Parathyroid adenoma (tissue), 2 donors: ENCODE measurements around the gene ANKRD26.

Experiments used
- H2AFZ ChIP-seq: fragments of 300-600 bp; sonication (generic); one replicate; pipeline ENCODE4 v1.7.0; 2017; ENCODE audit warnings: antibody characterized with exemption, mild to moderate bottlenecking
- H3K27ac ChIP-seq: fragments of 300-600 bp; sonication (generic); one replicate; pipeline ENCODE4 v1.7.0; 2017
- H3K27me3 ChIP-seq: fragments of 300-600 bp; sonication (generic); one replicate; pipeline ENCODE4 v1.7.0; 2017; ENCODE audit warnings: low read length; ENCODE audit not compliant: control insufficient read depth, insufficient read depth
- H3K36me3 ChIP-seq: fragments of 300-600 bp; sonication (generic); one replicate; pipeline ENCODE4 v1.7.0; 2017; ENCODE audit warnings: low read length; ENCODE audit not compliant: control insufficient read depth, insufficient read depth
- H3K4me1 ChIP-seq: fragments of 300-600 bp; sonication (generic); one replicate; pipeline ENCODE4 v1.7.0; 2017; ENCODE audit warnings: control low read depth
- H3K4me2 ChIP-seq: fragments of 300-600 bp; sonication (generic); one replicate; pipeline ENCODE4 v1.7.0; 2017; ENCODE audit warnings: low read length
- H3K4me3 ChIP-seq: fragments of 300-600 bp; sonication (generic); one replicate; pipeline ENCODE4 v1.7.0; 2017; ENCODE audit warnings: low read depth, low read length
- H3K79me2 ChIP-seq: fragments of 300-600 bp; sonication (generic); one replicate; pipeline ENCODE4 v1.7.0; 2017; ENCODE audit warnings: control low read depth
- H3K9ac ChIP-seq: fragments of 300-600 bp; sonication (generic); one replicate; pipeline ENCODE4 v1.7.0; 2017; ENCODE audit warnings: mild to moderate bottlenecking
- H3K9me3 ChIP-seq: fragments of 300-600 bp; sonication (generic); one replicate; pipeline ENCODE4 v1.7.0; 2017; ENCODE audit warnings: low read length; ENCODE audit not compliant: control insufficient read depth
- TF ChIP-seq, protein P1 (sequence below): fragments of 300-600 bp; sonication (generic); IDR thresholded peaks from one replicate; pipeline ENCODE4 v1.7.0; 2017; ENCODE audit warnings: antibody characterized with exemption, mild to moderate bottlenecking
- donor health status: primary hyperparathyroidism.

Gene ANKRD26

DNA sequence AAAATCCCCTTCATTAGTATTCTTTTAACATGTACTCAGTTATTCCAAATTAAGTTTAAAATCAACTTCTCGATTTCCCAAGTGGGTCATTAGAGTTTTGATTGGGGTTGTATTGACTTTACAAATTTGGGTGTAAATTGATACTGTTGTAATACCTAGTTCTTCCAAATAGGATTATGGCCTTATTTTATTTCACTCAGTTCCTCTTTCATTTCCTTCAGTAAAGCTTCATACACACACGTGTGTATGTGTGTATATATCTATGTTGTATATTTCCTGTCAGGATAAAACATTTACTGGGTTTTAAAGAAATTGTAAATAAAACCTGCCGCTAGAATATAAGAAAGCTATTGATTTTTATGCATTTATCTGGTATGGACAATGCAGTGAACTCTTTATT is 38.0 kb upstream of the ANKRD26 start:
- H3K9me3 ChIP-seq = no peaks in the 10 kb centered on the region
- H2AFZ ChIP-seq = no peak overlapping the region
- H3K4me3 ChIP-seq = no peak overlapping the region
- no peaks in the 10 kb centered on the region for H3K4me1 ChIP-seq
- no peak overlapping the region for H3K27ac ChIP-seq
- H3K27me3 ChIP-seq = no peaks in the 10 kb centered on the region
- H3K79me2 ChIP-seq = peaks cover 6% of the 10 kb centered on the region
- TF ChIP-seq, protein P1, sequence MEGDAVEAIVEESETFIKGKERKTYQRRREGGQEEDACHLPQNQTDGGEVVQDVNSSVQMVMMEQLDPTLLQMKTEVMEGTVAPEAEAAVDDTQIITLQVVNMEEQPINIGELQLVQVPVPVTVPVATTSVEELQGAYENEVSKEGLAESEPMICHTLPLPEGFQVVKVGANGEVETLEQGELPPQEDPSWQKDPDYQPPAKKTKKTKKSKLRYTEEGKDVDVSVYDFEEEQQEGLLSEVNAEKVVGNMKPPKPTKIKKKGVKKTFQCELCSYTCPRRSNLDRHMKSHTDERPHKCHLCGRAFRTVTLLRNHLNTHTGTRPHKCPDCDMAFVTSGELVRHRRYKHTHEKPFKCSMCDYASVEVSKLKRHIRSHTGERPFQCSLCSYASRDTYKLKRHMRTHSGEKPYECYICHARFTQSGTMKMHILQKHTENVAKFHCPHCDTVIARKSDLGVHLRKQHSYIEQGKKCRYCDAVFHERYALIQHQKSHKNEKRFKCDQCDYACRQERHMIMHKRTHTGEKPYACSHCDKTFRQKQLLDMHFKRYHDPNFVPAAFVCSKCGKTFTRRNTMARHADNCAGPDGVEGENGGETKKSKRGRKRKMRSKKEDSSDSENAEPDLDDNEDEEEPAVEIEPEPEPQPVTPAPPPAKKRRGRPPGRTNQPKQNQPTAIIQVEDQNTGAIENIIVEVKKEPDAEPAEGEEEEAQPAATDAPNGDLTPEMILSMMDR = no peak
- no peak overlapping the region for H3K4me2 ChIP-seq
- no peak overlapping the region for H3K9ac ChIP-seq
- no peaks in the 10 kb centered on the region for H3K36me3 ChIP-seq

DNA sequence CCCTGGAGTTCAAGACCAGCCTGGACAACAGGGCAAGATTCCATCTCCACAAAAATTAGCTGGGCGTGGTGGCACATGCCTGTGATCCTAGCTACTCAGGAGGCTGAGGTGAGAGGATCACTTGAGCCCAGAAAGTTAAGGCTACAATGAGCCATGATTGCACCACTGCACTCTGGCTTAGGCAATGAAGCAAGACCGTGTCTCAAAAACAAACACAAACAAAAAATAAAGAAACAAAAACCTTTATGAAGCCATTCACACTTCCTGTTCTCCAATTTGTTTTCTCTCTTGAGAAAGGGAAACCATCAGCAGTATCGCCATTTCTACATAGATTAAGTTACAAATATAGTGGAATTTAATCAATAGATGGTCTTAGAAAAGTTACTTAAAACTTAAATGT is 34.1 kb upstream of the ANKRD26 start:
- Histone ChIP-seq H3K4me2 (no peak overlapping the region), H3K79me2 (no peaks in the 10 kb centered on the region), H3K9ac (no peak overlapping the region), H3K9me3 (no peaks in the 10 kb centered on the region), H3K4me3 (no peak overlapping the region), H2AFZ (no peak overlapping the region), H3K4me1 (no peaks in the 10 kb centered on the region), H3K27me3 (no peaks in the 10 kb centered on the region), H3K36me3 (no peaks in the 10 kb centered on the region), H3K27ac (no peak overlapping the region)
- TF ChIP-seq, protein P1 = no peak

DNA sequence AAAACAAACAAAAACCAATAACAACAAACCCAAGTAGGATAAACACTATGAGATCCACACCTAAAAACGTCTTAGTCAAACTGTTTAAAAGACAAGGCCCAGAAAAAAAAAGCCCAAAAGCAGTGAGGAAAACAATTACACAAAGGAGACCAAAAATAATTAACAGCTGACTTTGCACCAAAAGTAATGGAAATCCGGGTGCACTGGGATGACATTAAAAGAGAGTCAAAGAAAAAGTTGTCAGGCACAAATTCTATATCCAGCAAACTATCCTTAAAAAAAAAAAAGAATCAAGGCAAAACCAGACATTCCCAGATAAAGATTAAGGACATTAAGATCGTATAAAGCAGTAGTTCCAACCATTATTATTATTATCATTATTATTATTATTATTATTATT is 7.9 kb upstream of the ANKRD26 start:
- H3K27me3 ChIP-seq = no peaks in the 10 kb centered on the region
- H3K9me3 ChIP-seq = no peaks in the 10 kb centered on the region
- no peak overlapping the region for H3K9ac ChIP-seq
- no peak overlapping the region for H3K4me3 ChIP-seq
- no peaks in the 10 kb centered on the region for H3K4me1 ChIP-seq
- TF ChIP-seq, protein P1 = no peak
- no peaks in the 10 kb centered on the region for H3K36me3 ChIP-seq
- H2AFZ ChIP-seq = no peak overlapping the region
- no peaks in the 10 kb centered on the region for H3K79me2 ChIP-seq
- H3K27ac ChIP-seq = no peak overlapping the region
- no peak overlapping the region for H3K4me2 ChIP-seq

DNA sequence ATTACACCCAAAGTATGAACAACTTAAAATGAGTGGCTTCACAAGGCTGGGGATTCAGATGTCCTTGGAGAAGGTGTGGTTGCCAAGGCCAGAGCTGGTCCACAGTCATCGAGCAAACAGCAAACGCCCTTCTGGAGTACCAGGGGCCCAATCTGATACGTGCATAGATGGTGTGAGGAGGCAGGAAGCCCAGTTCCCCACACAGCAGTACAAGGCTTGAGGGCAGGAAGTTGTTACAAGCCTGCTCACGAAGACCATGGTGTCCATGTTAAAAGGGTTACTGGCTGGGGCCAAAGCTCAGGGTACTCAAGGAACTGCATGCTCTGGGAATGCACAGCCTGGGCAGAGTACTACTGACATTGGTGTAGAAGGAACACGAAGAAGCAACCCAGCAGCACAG is 4.6 kb upstream of the ANKRD26 start:
- Histone ChIP-seq H3K4me1 (no peaks in the 10 kb centered on the region), H3K36me3 (no peaks in the 10 kb centered on the region), H2AFZ (no peak overlapping the region), H3K4me3 (no peak overlapping the region), H3K9ac (no peak overlapping the region), H3K79me2 (no peaks in the 10 kb centered on the region), H3K27ac (no peak overlapping the region), H3K4me2 (no peak overlapping the region), H3K9me3 (no peaks in the 10 kb centered on the region), H3K27me3 (no peaks in the 10 kb centered on the region)
- TF ChIP-seq, protein P1 = no peak

DNA sequence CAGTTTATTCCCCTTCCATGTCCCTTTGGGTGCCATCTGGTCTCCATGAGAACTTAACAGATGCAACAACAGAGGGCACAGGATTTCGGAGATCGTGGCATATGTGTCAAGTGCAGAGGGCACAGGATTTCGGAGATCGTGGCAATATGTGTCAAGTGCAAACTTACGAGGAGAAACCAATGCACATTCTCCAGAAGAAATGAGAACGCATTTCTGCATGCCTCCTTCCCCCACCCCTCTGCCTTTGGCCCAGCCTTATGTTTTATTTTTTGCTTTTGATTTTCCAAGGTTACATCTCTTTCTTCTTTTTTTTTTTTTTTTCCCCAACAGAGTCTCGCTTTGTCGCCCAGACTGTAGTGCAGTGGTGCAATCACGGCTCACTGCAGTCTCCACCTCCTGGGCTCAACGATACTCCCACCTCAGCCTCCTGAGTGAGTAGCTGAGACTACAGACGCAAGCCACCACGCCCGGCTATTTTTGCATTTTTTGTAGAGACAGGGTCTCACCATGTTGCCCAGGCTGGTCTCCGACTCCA is 586 bp upstream of the ANKRD26 start:
- Histone ChIP-seq H3K79me2 (peaks cover 11% of the 10 kb centered on the region), H3K36me3 (no peaks in the 10 kb centered on the region), H3K9me3 (no peaks in the 10 kb centered on the region), H2AFZ (peak overlapping the region; percentile 76), H3K4me1 (no peaks in the 10 kb centered on the region), H3K27ac (peak overlapping the region; percentile 87), H3K4me3 (peak overlapping the region; percentile 91), H3K27me3 (no peaks in the 10 kb centered on the region), H3K4me2 (peak overlapping the region; percentile 78), H3K9ac (no peak overlapping the region)
- TF ChIP-seq, protein P1 = no peak
